HEK293T (cell line): ENCODE data around the gene FOXE1.

Experiments
- ARNT ChIP-seq: fragments of 450-650 bp; IDR thresholded peaks from 2 replicates; pipeline ENCODE4 v1.6.1; 2017; ENCODE audit warnings: mild to moderate bottlenecking
- ELF4 ChIP-seq: fragments of 450-650 bp; IDR thresholded peaks from 2 replicates; pipeline ENCODE4 v1.6.1; 2017; ENCODE audit warnings: antibody characterized with exemption
- FOXM1 ChIP-seq: fragments of 450-650 bp; IDR thresholded peaks from 2 replicates; pipeline ENCODE4 v1.6.1; 2017; ENCODE audit warnings: mild to moderate bottlenecking, borderline replicate concordance
- SP1 ChIP-seq: fragments of 450-650 bp; IDR thresholded peaks from 2 replicates; pipeline ENCODE4 v1.6.1; 2017
- SUZ12 ChIP-seq: fragments of 450-650 bp; IDR thresholded peaks from 2 replicates; pipeline ENCODE4 v1.6.1; 2016; ENCODE audit warnings: mild to moderate bottlenecking
- ZNF384 ChIP-seq: fragments of 450-650 bp; IDR thresholded peaks from 2 replicates; pipeline ENCODE4 v1.6.1; 2016
- TF ChIP-seq, protein P1 (sequence below): fragments of 450-650 bp; IDR thresholded peaks from 2 replicates; pipeline ENCODE4 v1.6.1; 2016

DNA sequence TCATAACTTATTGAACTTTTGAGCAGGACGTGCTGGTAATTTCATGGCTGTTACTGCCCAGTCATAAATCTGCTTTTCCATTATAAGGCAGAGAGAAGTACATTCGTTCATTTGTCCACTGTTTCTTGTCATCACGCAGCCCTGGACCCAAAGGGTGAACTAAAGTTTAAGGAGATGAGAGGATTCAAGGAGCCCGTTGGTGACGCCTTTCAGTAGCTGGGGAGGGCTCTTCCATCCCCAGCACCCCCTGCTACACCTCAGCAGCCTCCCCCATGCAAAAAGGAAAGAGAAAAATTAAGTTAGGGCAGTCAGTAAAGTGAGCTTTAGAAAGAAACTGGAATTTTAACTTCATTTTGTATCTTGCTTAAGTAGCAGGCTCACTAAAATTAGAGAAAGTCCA is 2.9 kb downstream of the FOXE1 start:
- TF ChIP-seq SP1 = no peak
- TF ChIP-seq, protein P1, sequence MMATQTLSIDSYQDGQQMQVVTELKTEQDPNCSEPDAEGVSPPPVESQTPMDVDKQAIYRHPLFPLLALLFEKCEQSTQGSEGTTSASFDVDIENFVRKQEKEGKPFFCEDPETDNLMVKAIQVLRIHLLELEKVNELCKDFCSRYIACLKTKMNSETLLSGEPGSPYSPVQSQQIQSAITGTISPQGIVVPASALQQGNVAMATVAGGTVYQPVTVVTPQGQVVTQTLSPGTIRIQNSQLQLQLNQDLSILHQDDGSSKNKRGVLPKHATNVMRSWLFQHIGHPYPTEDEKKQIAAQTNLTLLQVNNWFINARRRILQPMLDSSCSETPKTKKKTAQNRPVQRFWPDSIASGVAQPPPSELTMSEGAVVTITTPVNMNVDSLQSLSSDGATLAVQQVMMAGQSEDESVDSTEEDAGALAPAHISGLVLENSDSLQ = no peak
- TF ChIP-seq ZNF384 = no peak
- no peak for TF ChIP-seq ELF4
- TF ChIP-seq FOXM1 = no peak
- TF ChIP-seq SUZ12 = no peak
- TF ChIP-seq ARNT = no peak
